Dendritic cell treated with granulocyte-macrophage colony-stimulating factor and Interleukin-4, amounts not matched to agents 40 ng/mL and 50 ng/mL, for 4 days (primary cell): Measurements from ENCODE around the gene DGKQ.
"Not testable (repeated sequence)": the region's sequence is repeated elsewhere in the genome, so short reads cannot be mapped to it uniquely, and the experiment has no call there.

ENCODE experiments used
- H3K27ac Mint-ChIP-seq: one replicate; pipeline ENCODE4 v1.8.0; 2022; ENCODE audit warnings: mild to moderate bottlenecking, mixed read lengths
- H3K27me3 Mint-ChIP-seq: one replicate; pipeline ENCODE4 v1.8.0; 2022; ENCODE audit warnings: mild to moderate bottlenecking, mixed read lengths
- H3K36me3 Mint-ChIP-seq: one replicate; pipeline ENCODE4 v1.8.0; 2022; ENCODE audit warnings: low read depth, mixed read lengths
- H3K4me1 Mint-ChIP-seq: one replicate; pipeline ENCODE4 v1.8.0; 2022; ENCODE audit warnings: low read depth, mixed read lengths
- H3K4me3 Mint-ChIP-seq: one replicate; pipeline ENCODE4 v1.8.0; 2022; ENCODE audit warnings: mild to moderate bottlenecking, moderate library complexity, mixed read lengths
- H3K9me3 Mint-ChIP-seq: one replicate; pipeline ENCODE4 v1.8.0; 2022; ENCODE audit warnings: mixed read lengths
- intact Hi-C: fragments of 100-400 bp; cut with micrococcal nuclease; formaldehyde crosslinking; loops from one replicate; pipeline ENCODE4 v1.15.0; 2022

DGKQ gene

GRCh38 chr4:919004-919680 lies 54.2 kb downstream of the DGKQ start:
- intact Hi-C loops, H3K27me3 Mint-ChIP-seq, H3K4me3 Mint-ChIP-seq, H3K9me3 Mint-ChIP-seq: not testable (repeated sequence)
- Mint-ChIP-seq H3K36me3 (peaks cover 29% of the 10 kb centered on the region), H3K27ac (peak overlapping the region; percentile 27), H3K4me1 (peaks cover 86% of the 10 kb centered on the region)

- not testable (repeated sequence) for H3K27me3 Mint-ChIP-seq
These were observed 54.8 kb downstream of the DGKQ start for GRCh38 chr4:918591-918990.

GRCh38 chr4:917992-918391 lies 55.4 kb downstream of the DGKQ start:
- peak overlapping the region; percentile 27 for H3K27ac Mint-ChIP-seq
- H3K4me3 Mint-ChIP-seq = no peak overlapping the region
- H3K9me3 Mint-ChIP-seq = no peaks in the 10 kb centered on the region
- H3K27me3 Mint-ChIP-seq = no peaks in the 10 kb centered on the region
- intact Hi-C loops = no loop called here
- peaks cover 74% of the 10 kb centered on the region for H3K4me1 Mint-ChIP-seq
- H3K36me3 Mint-ChIP-seq = peaks cover 34% of the 10 kb centered on the region

More at GRCh38 chr4:918591-918990, 54.8 kb downstream of the DGKQ start:
- H3K9me3 Mint-ChIP-seq, intact Hi-C loops, H3K4me3 Mint-ChIP-seq: not testable (repeated sequence)
- Mint-ChIP-seq H3K4me1 (peaks cover 80% of the 10 kb centered on the region), H3K36me3 (peaks cover 29% of the 10 kb centered on the region), H3K27ac (peak overlapping the region; percentile 27)

GRCh38 chr4:917466-917865 lies 55.9 kb downstream of the DGKQ start:
- Mint-ChIP-seq H3K36me3 (peaks cover 34% of the 10 kb centered on the region), H3K4me3 (no peak overlapping the region), H3K9me3 (no peaks in the 10 kb centered on the region), H3K27me3 (no peaks in the 10 kb centered on the region), H3K27ac (no peak overlapping the region), H3K4me1 (peaks cover 69% of the 10 kb centered on the region)
- intact Hi-C loops = no loop called here

- intact Hi-C loops = no loop called here
- Mint-ChIP-seq H3K9me3 (no peaks in the 10 kb centered on the region), H3K4me1 (peaks cover 61% of the 10 kb centered on the region), H3K27ac (peak overlapping the region; percentile 73), H3K4me3 (peak overlapping the region; percentile 71), H3K36me3 (peaks cover 37% of the 10 kb centered on the region), H3K27me3 (no peaks in the 10 kb centered on the region)
These were observed 57.8 kb downstream of the DGKQ start for GRCh38 chr4:915595-915994.

- intact Hi-C loops = no loop called here
- H3K4me1 Mint-ChIP-seq = peaks cover 56% of the 10 kb centered on the region
- peak overlapping the region; percentile 73 for H3K27ac Mint-ChIP-seq
- no peaks in the 10 kb centered on the region for H3K9me3 Mint-ChIP-seq
- peaks cover 39% of the 10 kb centered on the region for H3K36me3 Mint-ChIP-seq
- no peaks in the 10 kb centered on the region for H3K27me3 Mint-ChIP-seq
- H3K4me3 Mint-ChIP-seq = peak overlapping the region; percentile 71
These were observed 58.3 kb downstream of the DGKQ start for GRCh38 chr4:915041-915474.

GRCh38 chr4:914531-914930 lies 58.8 kb downstream of the DGKQ start:
- peaks cover 40% of the 10 kb centered on the region for H3K36me3 Mint-ChIP-seq
- intact Hi-C loops = no loop called here
- no peak overlapping the region for H3K4me3 Mint-ChIP-seq
- H3K4me1 Mint-ChIP-seq = peaks cover 51% of the 10 kb centered on the region
- H3K27ac Mint-ChIP-seq = peak overlapping the region; percentile 73
- no peaks in the 10 kb centered on the region for H3K27me3 Mint-ChIP-seq
- H3K9me3 Mint-ChIP-seq = no peaks in the 10 kb centered on the region

- H3K36me3 Mint-ChIP-seq = peaks cover 53% of the 10 kb centered on the region
- H3K27ac Mint-ChIP-seq = no peak overlapping the region
- no peaks in the 10 kb centered on the region for H3K9me3 Mint-ChIP-seq
- no peak overlapping the region for H3K4me3 Mint-ChIP-seq
- intact Hi-C loops = no loop called here
- peaks cover 38% of the 10 kb centered on the region for H3K4me1 Mint-ChIP-seq
- H3K27me3 Mint-ChIP-seq = no peaks in the 10 kb centered on the region
These were observed 60.1 kb downstream of the DGKQ start for GRCh38 chr4:913280-913618.

- H3K27ac Mint-ChIP-seq = no peak overlapping the region
- H3K4me3 Mint-ChIP-seq = no peak overlapping the region
- H3K36me3 Mint-ChIP-seq = peaks cover 59% of the 10 kb centered on the region
- H3K27me3 Mint-ChIP-seq = no peaks in the 10 kb centered on the region
- H3K9me3 Mint-ChIP-seq = no peaks in the 10 kb centered on the region
- peaks cover 34% of the 10 kb centered on the region for H3K4me1 Mint-ChIP-seq
- intact Hi-C loops = no loop called here
These were observed 60.7 kb downstream of the DGKQ start for GRCh38 chr4:912548-913279.

- Mint-ChIP-seq H3K9me3 (no peaks in the 10 kb centered on the region), H3K4me1 (peaks cover 28% of the 10 kb centered on the region), H3K27me3 (no peaks in the 10 kb centered on the region), H3K36me3 (peaks cover 66% of the 10 kb centered on the region), H3K27ac (no peak overlapping the region), H3K4me3 (no peak overlapping the region)
- intact Hi-C loops = no loop called here
These were observed 61.4 kb downstream of the DGKQ start for GRCh38 chr4:911871-912490.

GRCh38 chr4:911221-911751 lies 62.1 kb downstream of the DGKQ start:
- Mint-ChIP-seq H3K9me3 (no peaks in the 10 kb centered on the region), H3K27ac (peak overlapping the region; percentile 44), H3K4me1 (peaks cover 21% of the 10 kb centered on the region), H3K27me3 (no peaks in the 10 kb centered on the region), H3K36me3 (peaks cover 73% of the 10 kb centered on the region), H3K4me3 (no peak overlapping the region)
- intact Hi-C loops = no loop called here

GRCh38 chr4:910366-911091 lies 62.8 kb downstream of the DGKQ start:
- intact Hi-C loops = no loop called here
- H3K36me3 Mint-ChIP-seq = peaks cover 80% of the 10 kb centered on the region

GRCh38 chr4:909821-910220 lies 63.5 kb downstream of the DGKQ start:
- H3K9me3 Mint-ChIP-seq = peaks cover 6% of the 10 kb centered on the region
- no peak overlapping the region for H3K4me3 Mint-ChIP-seq
- intact Hi-C loops = no loop called here
- H3K36me3 Mint-ChIP-seq = peaks cover 88% of the 10 kb centered on the region
- no peak overlapping the region for H3K27ac Mint-ChIP-seq
- no peaks in the 10 kb centered on the region for H3K27me3 Mint-ChIP-seq
- peaks cover 6% of the 10 kb centered on the region for H3K4me1 Mint-ChIP-seq

More at GRCh38 chr4:910366-911091, 62.8 kb downstream of the DGKQ start:
- Mint-ChIP-seq H3K4me3 (no peak overlapping the region), H3K9me3 (peaks cover 5% of the 10 kb centered on the region), H3K4me1 (peaks cover 13% of the 10 kb centered on the region), H3K27ac (peak overlapping the region; percentile 44), H3K27me3 (no peaks in the 10 kb centered on the region)
